NCI-H2081 (cell line): Measurements from ENCODE around the gene SIRT6.
"Not testable (repeated sequence)": the region's sequence is repeated elsewhere in the genome, so short reads cannot be mapped to it uniquely, and the experiment has no call there.

Experiments used
- DNase-seq, 2 experiments: peaks; one replicate each; lab custom pipeline; 2025; lab: John Stamatoyannopoulos, UW

SIRT6 gene

DNA sequence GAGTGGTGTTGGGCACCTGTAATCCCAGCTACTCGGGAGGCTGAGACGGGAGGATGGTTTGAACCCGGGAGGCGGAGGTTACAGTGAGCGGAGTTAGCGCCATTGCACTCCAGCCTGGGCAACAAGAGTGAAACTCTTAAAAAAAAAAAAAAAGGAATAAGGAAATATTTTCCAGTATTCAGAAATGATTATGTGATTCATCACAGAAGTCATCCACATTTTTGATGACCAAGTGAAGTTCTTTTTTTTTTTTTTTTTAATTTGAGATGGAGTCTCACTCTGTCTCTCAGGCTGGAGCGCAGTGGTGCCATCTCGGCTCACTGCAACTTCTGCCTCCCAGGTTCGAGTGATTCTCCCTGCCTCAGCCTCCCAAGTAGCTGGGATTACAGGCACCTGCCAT is 47.0 kb downstream of the SIRT6 start:
- DNase-seq, result not testable (repeated sequence)

DNA sequence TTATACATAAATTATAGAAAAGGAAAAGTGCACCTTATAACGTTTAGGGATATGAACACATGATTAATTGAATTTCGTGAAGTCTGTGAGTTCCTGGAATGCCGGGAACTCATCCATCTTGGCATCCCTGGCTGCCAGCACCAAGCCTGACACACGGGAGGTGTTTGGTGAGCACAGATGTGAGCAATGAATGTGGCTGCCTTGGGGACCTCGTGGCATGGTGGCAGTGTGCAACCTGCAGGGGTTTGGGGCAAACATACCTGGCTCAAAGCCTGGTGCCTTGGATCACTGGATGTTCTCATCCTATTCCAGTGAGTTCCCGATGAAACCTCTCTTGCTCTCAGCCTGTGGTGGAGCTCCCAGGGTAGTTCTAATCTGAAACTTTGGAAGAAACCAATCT is 48.0 kb downstream of the SIRT6 start:
- no peak for DNase-seq

DNA sequence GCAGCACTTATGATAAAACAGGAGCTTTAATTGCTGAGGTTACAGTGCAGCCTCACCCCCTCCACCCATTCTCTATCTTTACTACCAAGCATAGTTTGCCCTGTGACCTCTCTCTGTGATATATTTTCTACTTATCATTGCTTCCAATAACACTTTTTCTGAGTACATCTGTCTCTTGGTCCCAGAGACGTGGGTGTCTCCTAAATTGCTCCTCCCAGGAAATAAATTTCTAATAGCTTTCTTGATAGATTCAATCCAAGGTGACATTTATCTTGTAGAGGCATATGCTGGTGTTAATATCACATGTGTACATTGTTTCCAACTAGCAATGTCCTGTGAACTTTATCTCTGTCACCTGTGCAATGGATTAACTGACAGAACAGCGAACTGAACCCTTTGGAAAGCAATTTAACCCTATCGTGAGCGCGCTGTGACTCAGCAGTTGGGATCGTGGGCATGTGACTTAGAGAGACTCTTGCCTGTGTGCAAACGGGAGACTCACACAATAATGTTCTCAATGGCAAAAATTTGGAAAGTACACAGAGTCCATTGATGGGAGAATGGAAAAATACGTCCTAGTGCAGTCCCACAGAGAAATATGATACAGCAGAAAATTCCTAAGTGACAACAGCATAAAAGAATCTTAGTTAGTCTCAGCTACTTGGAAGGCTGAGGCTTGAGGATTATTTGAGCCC is 51.5 kb downstream of the SIRT6 start:
- DNase-seq, result no peak

DNA sequence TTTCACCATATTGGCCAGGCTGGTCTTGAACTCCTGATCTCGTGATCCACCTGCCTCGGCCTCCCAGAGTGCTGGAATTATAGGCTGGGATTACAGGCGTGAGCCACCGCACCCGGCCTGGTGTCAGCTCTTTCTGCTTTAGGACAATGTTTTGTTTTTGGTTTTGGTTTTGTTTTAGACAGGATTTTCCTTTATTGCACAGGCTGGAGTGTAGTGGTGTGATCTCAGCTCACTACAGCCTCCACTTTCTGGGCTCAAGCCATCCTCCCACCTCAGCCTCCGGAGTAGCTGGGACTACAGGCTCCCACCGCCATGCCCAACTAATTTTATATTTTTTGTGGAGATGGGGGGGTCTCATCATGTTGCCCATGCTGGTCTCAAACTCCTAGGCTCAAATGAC is 53.3 kb downstream of the SIRT6 start:
- not testable (repeated sequence) for DNase-seq

DNA sequence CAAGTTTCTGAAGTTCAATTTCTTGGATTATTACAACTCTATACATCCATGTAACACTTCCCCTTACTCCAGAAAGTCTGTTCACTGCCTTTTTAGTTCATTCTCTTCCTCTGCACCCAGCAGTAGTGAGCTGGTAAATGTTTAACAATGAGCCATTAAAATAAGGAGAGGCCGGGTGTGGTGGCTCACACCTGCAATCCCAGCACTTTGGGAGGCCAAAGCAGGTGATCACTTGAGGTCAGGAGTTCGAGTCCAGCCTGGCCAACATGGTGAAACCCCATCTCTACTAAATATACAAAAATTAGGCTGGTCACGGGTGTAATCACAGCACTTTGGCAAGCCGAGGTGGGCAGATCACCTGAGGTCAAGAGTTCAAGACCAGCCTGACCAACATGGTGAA is 55.0 kb downstream of the SIRT6 start:
- not testable (repeated sequence) for DNase-seq

DNA sequence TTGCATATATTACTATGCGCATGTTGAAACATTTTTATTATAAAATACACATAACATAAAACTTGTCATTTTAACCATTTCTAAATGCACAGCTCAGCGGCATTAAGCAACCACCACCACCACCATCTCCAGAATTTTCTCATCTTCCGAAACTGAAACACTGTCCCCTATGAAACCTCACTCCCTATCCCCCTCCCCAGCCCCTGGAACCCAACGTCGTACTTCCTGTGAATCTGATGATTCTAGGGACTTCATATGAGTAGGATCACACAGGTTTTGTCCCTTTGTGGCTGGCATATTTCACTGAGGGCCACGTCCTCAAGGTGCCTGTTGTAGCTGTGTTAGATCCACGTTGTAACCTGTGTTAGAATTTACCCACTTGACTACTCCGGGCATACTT is 57.7 kb downstream of the SIRT6 start:
- no peak for DNase-seq
